Activated T-cell treated with anti-CD3 and anti-CD28 coated beads, Interleukin-2, amount 50 U/mL, for 72 hours (primary cell): ENCODE measurements around the gene NAALAD2. TPM values are rescaled to one million over a fixed set of nuclear protein-coding genes. Genes with fewer than 3 reads are reported as not detected.
A peak's percentile ranks its signal among the peaks of the same experiment; 100 is the strongest.
"Not testable (repeated sequence)": the region's sequence is repeated elsewhere in the genome, so short reads cannot be mapped to it uniquely, and the experiment has no call there.

Experiments
- ATAC-seq, 2 donors: fragments of 150-1000 bp; cut with Tn5 transposase; replicated peaks in 1 of 2; 2 replicates each; pipeline ENCODE4 v1.10.0; 2021; ENCODE audit warnings: moderate library complexity in 2 of 2, mild to moderate bottlenecking in 1 of 2
- DNase-seq, 2 donors: peaks; one replicate each; pipeline ENCODE4 v3.0.0; 2021 to 2022; ENCODE audit warnings: mixed read lengths in 1 of 2
- H3K27ac Mint-ChIP-seq: one replicate; pipeline ENCODE4 v1.8.0; 2022; ENCODE audit warnings: mild to moderate bottlenecking, moderate library complexity, mixed read lengths
- H3K27me3 Mint-ChIP-seq: one replicate; pipeline ENCODE4 v1.8.0; 2022; ENCODE audit warnings: low read depth, mixed read lengths
- H3K36me3 Mint-ChIP-seq, 2 donors: one replicate each; pipeline ENCODE4 v1.8.0; 2022; ENCODE audit warnings: mixed read lengths in 2 of 2, mild to moderate bottlenecking in 1 of 2; ENCODE audit not compliant: insufficient read depth in 2 of 2
- H3K4me1 Mint-ChIP-seq: one replicate; pipeline ENCODE4 v1.8.0; 2022; ENCODE audit warnings: low read depth, mixed read lengths
- H3K4me3 Mint-ChIP-seq, 2 donors: one replicate each; pipeline ENCODE4 v1.8.0; 2022; ENCODE audit warnings: mild to moderate bottlenecking in 2 of 2, mixed read lengths in 2 of 2, moderate library complexity in 2 of 2
- H3K9me3 Mint-ChIP-seq, 2 donors: one replicate each; pipeline ENCODE4 v1.8.0; 2022; ENCODE audit warnings: mixed read lengths in 2 of 2
- total RNA-seq, 2 donors: library from RNA; stranded (reverse); gene quantifications; one replicate each; pipeline ENCODE4 v1.2.3, GENCODE V29; 2022

The NAALAD2 gene
- total RNA-seq, 2 donors from 2014 or later, result not detected

DNA sequence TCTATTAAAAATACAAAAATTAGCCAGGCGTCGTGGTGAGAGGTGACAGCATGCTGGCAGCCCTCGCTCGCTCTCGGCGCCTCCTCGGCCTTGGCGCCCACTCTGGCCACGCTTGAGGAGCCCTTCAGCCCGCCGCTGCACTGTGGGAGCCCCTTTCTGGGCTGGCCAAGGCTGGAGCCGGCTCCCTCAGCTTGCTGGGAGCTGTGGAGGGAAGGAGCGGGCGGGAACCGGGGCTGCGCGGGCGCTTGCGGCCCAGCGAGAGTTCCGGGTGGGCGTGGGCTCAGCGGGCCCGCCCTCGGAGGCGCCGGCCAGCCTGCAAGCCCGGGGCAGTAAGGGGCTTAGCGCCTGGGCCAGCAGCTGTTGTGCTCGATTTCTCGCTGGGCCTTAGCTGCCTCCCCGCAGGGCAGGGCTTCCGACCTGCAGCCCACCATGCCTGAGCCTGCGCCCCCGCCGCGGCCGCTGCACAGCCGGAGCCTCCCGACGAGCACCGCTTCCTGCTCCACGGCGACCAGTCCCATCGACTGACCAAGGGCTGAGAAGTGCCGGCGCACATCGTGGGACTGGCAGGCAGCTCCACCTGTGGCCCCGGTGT lies 32.6 kb downstream of the NAALAD2 start:
- not testable (repeated sequence) for H3K27ac Mint-ChIP-seq, H3K36me3 Mint-ChIP-seq, H3K9me3 Mint-ChIP-seq, DNase-seq, H3K4me1 Mint-ChIP-seq, ATAC-seq, H3K27me3 Mint-ChIP-seq, H3K4me3 Mint-ChIP-seq

DNA sequence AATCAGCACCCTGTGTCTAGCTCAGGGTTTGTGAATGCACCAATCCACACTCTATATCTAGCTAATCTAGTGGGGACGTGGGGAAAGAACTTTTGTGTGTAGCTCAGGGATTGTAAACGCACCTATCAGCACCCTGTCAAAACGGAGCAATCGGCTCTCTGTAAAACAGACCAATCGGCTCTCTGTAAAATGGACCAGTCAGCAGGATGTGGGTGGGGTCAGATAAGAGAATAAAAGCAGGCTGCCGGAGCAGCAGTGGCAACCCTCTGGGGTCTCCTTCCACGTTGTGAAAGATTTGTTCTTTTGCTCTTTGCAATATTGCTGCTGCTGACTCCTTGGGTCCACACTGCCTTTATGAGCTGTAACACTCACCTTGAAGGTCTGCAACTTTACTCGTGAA lies 33.2 kb downstream of the NAALAD2 start:
- H3K9me3 Mint-ChIP-seq, DNase-seq, ATAC-seq, H3K27me3 Mint-ChIP-seq, H3K36me3 Mint-ChIP-seq, H3K4me3 Mint-ChIP-seq, H3K4me1 Mint-ChIP-seq, H3K27ac Mint-ChIP-seq: not testable (repeated sequence)

DNA sequence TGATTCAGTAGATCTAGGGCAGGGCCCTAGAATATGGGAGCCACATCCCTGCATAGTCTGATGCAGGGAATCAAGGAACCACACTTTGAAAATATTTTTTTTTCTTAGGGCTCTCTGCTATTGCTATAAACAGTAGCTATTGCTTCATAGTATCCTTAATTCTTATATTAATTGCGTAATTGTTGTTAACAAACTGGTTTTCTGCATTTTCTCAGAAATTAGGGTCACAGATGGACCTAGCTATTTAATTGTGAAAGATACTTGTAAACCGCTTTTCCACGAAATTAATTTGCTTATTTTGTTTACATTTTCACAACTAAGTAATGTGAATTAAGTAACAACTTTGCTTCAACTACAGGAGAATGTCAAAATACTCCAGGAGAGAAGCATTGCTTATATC lies 34.1 kb downstream of the NAALAD2 start:
- H3K9me3 Mint-ChIP-seq, result no peaks in the 10 kb centered on the region
- H3K27me3 Mint-ChIP-seq, result peaks cover 9% of the 10 kb centered on the region
- DNase-seq, result no peak
- H3K36me3 Mint-ChIP-seq, result no peaks in the 10 kb centered on the region
- no peak overlapping the region for H3K27ac Mint-ChIP-seq
- H3K4me3 Mint-ChIP-seq, result no peak overlapping the region
- no peaks in the 10 kb centered on the region for H3K4me1 Mint-ChIP-seq
- ATAC-seq, result no peak

DNA sequence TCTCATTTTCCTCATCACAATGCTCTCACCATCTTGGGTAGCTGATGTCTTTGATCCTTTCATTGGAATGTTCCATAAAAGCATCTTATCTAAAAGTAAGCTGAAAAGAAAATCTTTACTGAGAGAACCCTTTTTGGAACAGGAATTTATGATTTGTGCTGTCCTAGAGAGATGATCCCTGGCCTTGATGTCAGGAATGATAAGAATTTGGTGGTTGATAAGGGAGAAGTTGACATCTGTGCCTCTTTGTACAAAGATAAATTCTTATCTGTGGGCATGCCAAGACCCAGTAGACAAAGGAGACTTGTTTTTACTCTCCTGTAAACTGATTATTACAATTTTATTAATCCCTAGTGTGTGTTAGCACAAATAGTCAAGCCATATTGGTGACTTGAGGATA lies 36.9 kb downstream of the NAALAD2 start:
- Mint-ChIP-seq H3K9me3 (no peaks in the 10 kb centered on the region), H3K36me3 (no peaks in the 10 kb centered on the region), H3K27me3 (peaks cover 9% of the 10 kb centered on the region), H3K27ac (no peak overlapping the region), H3K4me3 (no peak overlapping the region), H3K4me1 (no peaks in the 10 kb centered on the region)
- ATAC-seq, result no peak
- DNase-seq, result no peak

DNA sequence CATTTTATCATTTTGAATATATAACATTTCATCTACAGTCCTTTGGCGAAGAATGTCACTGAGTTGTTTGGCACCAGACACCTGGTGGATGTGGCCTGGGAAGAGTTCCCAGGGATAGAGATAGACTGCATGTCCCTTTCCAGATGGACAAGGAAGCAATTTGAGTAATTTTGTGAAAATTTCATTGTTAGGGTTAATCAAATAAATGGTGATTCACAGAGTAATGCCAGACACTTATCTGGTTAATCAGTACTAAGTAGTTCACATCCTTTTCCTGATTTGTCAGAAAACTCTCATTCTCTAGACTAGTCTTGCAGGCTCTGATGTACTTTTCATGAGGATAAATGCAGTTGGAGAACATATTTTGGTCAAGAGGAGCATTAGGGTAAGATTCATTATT lies 41.6 kb downstream of the NAALAD2 start:
- H3K9me3 Mint-ChIP-seq, result no peaks in the 10 kb centered on the region
- no peak for DNase-seq
- no peak overlapping the region for H3K4me3 Mint-ChIP-seq
- H3K27ac Mint-ChIP-seq, result no peak overlapping the region
- no peaks in the 10 kb centered on the region for H3K4me1 Mint-ChIP-seq
- ATAC-seq, result no peak
- no peaks in the 10 kb centered on the region for H3K36me3 Mint-ChIP-seq
- peaks cover 9% of the 10 kb centered on the region for H3K27me3 Mint-ChIP-seq

DNA sequence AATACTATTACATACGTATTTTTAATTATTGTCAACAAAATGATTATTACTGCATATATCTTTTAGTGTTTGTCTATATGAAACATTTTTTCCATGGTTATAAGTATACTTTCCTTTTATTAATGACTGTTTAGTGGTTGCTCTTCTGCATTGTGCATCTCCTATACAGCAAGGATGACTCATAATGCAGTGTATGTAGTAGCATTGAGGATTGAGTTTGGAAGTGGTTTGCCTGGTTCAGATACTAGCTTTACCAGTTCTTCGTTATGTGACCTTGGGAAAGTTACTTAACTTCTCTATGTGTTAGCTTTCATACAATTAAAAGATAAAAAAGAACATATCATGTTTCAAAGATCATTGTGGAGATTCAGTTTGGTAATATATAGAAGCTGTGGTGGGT lies 44.3 kb downstream of the NAALAD2 start:
- H3K27me3 Mint-ChIP-seq, result no peaks in the 10 kb centered on the region
- H3K4me3 Mint-ChIP-seq, result no peak overlapping the region
- no peaks in the 10 kb centered on the region for H3K36me3 Mint-ChIP-seq
- no peak overlapping the region for H3K27ac Mint-ChIP-seq
- H3K9me3 Mint-ChIP-seq, result no peaks in the 10 kb centered on the region
- ATAC-seq, result no peak
- H3K4me1 Mint-ChIP-seq, result no peaks in the 10 kb centered on the region
- no peak for DNase-seq

DNA sequence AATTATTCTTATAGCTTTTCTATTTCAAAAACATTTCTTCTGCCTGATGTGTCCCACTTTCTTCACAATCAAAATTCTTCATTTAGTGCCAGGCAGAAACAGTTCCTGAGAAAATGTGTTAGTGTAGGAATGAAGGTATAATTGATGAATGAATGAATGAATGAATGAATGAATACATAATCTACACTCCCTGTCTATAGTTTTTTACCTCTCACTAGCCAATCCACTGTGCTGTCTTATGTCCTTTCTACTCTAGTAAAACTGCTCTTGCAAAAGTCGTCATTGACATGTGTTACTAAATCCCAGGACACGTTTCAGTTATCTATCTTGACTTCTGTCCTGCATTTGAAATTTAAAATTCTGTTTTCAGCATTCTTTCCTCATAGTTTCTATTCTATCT lies 45.5 kb downstream of the NAALAD2 start:
- no peaks in the 10 kb centered on the region for H3K36me3 Mint-ChIP-seq
- no peak for ATAC-seq
- H3K4me3 Mint-ChIP-seq, result no peak overlapping the region
- H3K27ac Mint-ChIP-seq, result no peak overlapping the region
- H3K9me3 Mint-ChIP-seq, result no peaks in the 10 kb centered on the region
- H3K4me1 Mint-ChIP-seq, result no peaks in the 10 kb centered on the region
- no peak for DNase-seq
- H3K27me3 Mint-ChIP-seq, result no peaks in the 10 kb centered on the region

DNA sequence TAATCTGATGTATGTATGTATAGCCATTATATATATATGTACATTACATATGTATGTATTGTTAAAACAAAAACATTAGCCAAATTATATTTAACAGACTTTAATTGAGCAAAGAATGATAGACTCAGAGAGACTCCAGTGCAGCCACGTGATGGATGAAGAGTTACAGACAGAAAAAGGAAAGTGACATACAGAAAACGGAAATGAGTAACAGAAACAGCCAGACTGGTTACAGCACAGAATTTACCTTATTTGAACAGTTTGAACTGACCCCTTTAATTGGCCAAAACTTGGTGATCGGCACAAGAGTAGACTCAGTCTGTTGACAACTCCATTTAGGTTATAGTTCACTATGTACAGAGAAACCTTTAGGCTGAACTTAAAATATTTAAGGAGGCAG lies 53.4 kb downstream of the NAALAD2 start:
- Mint-ChIP-seq H3K4me1 (no peaks in the 10 kb centered on the region), H3K4me3 (no peak overlapping the region), H3K36me3 (peaks cover 0 to 2% of the 10 kb centered on the region in 2 donors), H3K9me3 (no peaks in the 10 kb centered on the region), H3K27ac (no peak overlapping the region), H3K27me3 (no peaks in the 10 kb centered on the region)
- ATAC-seq (no peak), DNase-seq (no peak)

DNA sequence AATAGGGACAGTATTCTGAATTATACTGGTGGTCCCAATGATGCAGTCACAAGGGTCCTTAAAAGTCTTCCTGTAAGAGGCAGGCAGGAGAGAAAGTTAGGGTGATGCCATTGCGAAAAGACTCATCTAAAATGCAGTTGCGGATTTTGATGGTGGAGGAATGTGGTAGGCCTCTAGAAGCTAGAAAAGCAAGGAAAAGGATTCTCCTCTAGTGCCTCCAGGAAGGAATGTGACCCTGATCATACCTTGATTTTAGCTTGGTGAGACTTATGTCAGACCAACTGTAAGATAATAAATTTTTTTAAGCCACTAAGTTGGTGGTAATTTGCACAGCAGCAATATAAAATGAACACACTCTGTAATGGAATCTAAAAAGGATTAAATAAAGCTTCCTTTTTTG lies 54.5 kb downstream of the NAALAD2 start:
- DNase-seq, result no peak

DNA sequence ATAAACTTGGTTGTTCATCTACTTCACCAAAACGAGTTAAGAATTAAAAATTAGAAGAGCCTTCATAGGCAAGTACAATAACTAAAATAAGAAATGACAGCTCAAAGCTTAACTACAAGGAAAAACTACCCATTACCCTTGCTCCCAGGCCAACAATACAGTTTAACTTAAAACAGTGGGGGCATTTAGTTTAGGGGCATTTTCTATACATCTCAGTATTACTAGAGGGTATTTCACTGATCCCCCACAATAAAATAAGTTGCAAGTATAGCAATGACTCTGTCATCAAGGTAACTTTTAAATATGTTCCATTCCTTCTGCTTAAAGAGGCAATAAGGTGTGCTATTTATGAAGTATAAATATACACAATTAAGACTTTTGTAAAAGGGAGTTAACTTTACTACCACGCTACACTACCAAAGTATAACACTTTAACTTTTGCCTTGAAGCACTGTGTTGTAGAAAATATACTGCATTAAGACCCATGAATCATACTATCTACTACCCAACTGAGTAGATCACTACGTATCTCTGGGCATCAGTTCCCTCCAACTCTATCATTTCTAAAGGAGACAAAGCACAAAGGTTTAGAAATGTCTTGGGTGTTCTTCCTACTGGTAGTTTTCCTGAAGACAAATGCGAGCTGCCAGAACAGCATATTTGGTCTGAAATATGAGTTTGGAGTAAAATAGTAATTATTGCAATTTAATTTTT lies 58.6 kb downstream of the NAALAD2 start:
- no peaks in the 10 kb centered on the region for H3K4me1 Mint-ChIP-seq
- peaks cover 0 to 2% of the 10 kb centered on the region in 2 donors for H3K36me3 Mint-ChIP-seq
- ATAC-seq (peak; percentile 24 to 64), DNase-seq (no peak)
- no peaks in the 10 kb centered on the region for H3K9me3 Mint-ChIP-seq
- H3K27me3 Mint-ChIP-seq, result no peaks in the 10 kb centered on the region
- H3K27ac Mint-ChIP-seq, result no peak overlapping the region
- H3K4me3 Mint-ChIP-seq, result no peak overlapping the region

More for the DNA sequence above, 54.5 kb downstream of the NAALAD2 start:
- Mint-ChIP-seq H3K4me1 (no peaks in the 10 kb centered on the region), H3K36me3 (peaks cover 0 to 2% of the 10 kb centered on the region in 2 donors), H3K27ac (no peak overlapping the region), H3K4me3 (no peak overlapping the region), H3K27me3 (no peaks in the 10 kb centered on the region), H3K9me3 (no peaks in the 10 kb centered on the region)
- ATAC-seq, result no peak

DNA sequence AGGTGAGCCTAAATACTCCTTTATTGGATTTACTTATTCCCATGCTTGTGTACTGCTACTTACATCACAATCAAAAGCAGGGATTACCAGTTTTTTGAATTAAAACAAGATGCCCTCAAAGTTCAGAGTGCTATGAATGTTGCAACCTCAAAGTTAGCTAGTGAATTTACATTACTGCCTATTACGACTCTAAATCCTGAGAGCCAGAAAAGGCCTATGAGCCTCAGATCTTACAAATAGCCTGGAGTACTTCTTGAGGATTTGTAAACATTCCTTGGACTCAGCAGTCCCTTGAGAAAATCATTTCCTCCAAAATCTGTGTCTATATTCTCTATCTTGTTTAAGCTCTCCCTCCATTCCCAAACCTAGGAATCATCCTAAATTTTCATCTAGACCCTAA lies 62.9 kb downstream of the NAALAD2 start:
- no peak for ATAC-seq
- no peak for DNase-seq
- no peak overlapping the region for H3K27ac Mint-ChIP-seq
- H3K4me3 Mint-ChIP-seq, result no peak overlapping the region
- H3K9me3 Mint-ChIP-seq, result no peaks in the 10 kb centered on the region
- H3K36me3 Mint-ChIP-seq, result peaks cover 2% of the 10 kb centered on the region in 2 donors
- H3K27me3 Mint-ChIP-seq, result no peaks in the 10 kb centered on the region
- no peaks in the 10 kb centered on the region for H3K4me1 Mint-ChIP-seq

DNA sequence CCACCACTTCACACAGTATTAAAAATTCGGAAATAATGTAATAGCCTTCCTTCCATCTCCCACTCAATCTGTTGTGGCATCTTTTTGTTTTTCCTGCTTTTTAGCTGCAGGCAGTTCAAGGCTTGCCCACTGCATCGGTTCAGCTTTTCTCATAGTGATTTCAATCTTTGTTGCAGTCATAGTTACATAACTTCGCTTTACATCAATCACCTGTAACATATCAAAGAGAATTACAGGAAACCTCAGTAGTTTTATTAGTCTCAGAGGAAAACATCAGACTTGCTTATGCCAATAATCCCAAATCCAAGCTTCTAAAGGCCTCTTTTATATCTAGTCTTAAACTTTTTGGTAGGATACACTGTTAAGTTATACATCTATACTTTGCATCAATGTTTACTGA lies 67.9 kb downstream of the NAALAD2 start:
- H3K4me1 Mint-ChIP-seq, result peaks cover 5% of the 10 kb centered on the region
- ATAC-seq, result no peak
- no peaks in the 10 kb centered on the region for H3K27me3 Mint-ChIP-seq
- DNase-seq, result no peak
- H3K4me3 Mint-ChIP-seq, result no peak overlapping the region
- H3K27ac Mint-ChIP-seq, result peak overlapping the region; percentile 82
- no peaks in the 10 kb centered on the region for H3K9me3 Mint-ChIP-seq
- H3K36me3 Mint-ChIP-seq, result peaks cover 5 to 14% of the 10 kb centered on the region in 2 donors

DNA sequence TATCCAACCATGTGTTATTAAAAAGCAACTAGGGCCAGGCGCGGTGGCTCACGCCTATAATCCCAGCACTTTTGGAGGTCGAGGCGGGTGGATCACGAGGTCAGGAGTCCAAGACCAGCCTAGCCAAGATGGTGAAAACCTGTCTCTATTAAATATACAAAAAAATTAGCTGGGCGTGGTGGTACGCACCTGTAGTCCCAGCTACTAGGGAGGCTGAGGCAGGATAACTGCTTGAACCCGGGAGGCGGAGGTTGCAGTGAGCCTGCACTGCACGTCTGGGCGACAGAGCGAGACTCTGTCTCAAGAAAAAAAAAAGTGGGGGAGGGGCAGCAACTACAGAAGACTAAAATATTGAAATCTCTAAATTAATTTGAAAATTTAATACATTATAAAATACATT lies 69.9 kb downstream of the NAALAD2 start:
- no peak for DNase-seq
- H3K27ac Mint-ChIP-seq, result no peak overlapping the region
- H3K4me1 Mint-ChIP-seq, result peaks cover 5% of the 10 kb centered on the region
- no peaks in the 10 kb centered on the region for H3K9me3 Mint-ChIP-seq
- no peak for ATAC-seq
- no peaks in the 10 kb centered on the region for H3K27me3 Mint-ChIP-seq
- H3K4me3 Mint-ChIP-seq, result no peak overlapping the region
- peaks cover 5 to 21% of the 10 kb centered on the region in 2 donors for H3K36me3 Mint-ChIP-seq
